IPS-20b (cell line): ENCODE results near the gene FAM210B.
"Not testable (repeated sequence)": the region's sequence is repeated elsewhere in the genome, so short reads cannot be mapped to it uniquely, and the experiment has no call there.

Experiments used
- H3K27ac ChIP-seq: one replicate; pipeline ENCODE4 v1.5.1; 2013; ENCODE audit warnings: low read length
- H3K27me3 ChIP-seq: 2 replicates; pipeline ENCODE4 v1.6.1; 2013; ENCODE audit warnings: mild to moderate bottlenecking, low read length, inconsistent platforms; ENCODE audit not compliant: insufficient read depth
- H3K36me3 ChIP-seq: 2 replicates; pipeline ENCODE4 v1.6.1; 2013; ENCODE audit warnings: low read depth, mild to moderate bottlenecking, inconsistent platforms, low read length, moderate library complexity; ENCODE audit not compliant: insufficient read depth
- H3K4me1 ChIP-seq: 2 replicates; pipeline ENCODE4 v1.6.1; 2013; ENCODE audit warnings: mild to moderate bottlenecking, control low read depth, inconsistent platforms, low read length, moderate library complexity; ENCODE audit not compliant: insufficient read depth
- H3K4me3 ChIP-seq: 2 replicates; pipeline ENCODE4 v1.5.1; 2013; ENCODE audit warnings: mild to moderate bottlenecking, low read length, inconsistent platforms
- H3K9ac ChIP-seq: 2 replicates; pipeline ENCODE4 v1.6.1; 2013; ENCODE audit warnings: low read depth, mild to moderate bottlenecking, inconsistent platforms, low read length, moderate library complexity
- H3K9me3 ChIP-seq: 2 replicates; pipeline ENCODE4 v1.6.1; 2013; ENCODE audit warnings: mild to moderate bottlenecking, low read depth, low read length, inconsistent platforms; ENCODE audit not compliant: insufficient read depth

The FAM210B gene

DNA sequence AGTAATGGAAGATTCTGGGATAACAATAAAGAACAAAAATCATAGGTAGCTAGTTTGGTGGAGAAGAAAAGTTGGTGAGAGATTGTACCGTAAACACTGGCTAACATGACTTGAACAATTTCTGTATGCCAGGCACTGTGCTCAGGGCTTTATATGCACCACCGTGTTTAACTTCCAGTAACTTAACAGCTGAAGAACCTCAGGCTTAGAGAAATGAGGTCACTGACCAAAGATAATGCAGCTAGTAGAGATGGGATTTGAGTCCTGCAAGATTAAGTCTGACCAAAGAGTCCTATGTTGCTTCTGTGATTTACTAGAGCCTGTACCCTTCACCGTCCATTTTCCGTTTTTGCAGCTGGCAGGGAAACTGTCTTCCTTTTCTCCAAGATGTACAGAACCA is 36.4 kb downstream of the FAM210B start:
- Histone ChIP-seq H3K9me3 (no peaks in the 10 kb centered on the region), H3K27me3 (no peaks in the 10 kb centered on the region), H3K27ac (no peak overlapping the region), H3K4me3 (no peak overlapping the region), H3K9ac (no peak overlapping the region), H3K36me3 (peaks cover 56% of the 10 kb centered on the region), H3K4me1 (peaks cover 10% of the 10 kb centered on the region; the same call in 1 of the 2 replicates)

DNA sequence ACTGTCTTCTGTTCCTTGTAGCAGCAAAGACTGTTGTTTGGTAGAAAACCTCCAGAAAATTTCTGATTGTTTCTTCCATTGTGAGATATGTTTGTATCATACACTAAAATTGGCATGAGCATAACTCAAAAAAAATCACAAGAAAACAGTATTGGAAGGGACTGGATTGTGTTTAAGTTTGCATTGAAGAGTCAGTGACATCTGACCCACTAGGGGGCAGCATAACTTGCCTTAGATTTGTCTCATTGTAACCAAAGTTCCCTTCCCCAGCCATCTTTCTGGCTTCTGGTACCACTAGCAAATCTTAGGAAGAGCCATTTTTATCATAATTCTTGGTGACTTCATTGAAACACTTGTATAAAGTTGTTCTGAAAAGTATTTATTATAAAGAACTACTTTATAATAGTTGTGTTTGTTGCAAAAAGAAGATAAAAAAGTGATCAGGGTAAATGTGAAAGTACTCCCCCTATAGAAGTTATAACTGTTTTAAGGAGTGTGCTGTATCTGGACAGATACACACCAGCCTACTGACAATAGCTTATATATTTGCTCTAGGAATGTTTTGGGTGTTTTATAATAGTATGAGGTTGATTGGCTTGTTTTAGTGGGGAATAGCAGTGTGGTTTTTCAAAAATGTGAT is 41.3 kb downstream of the FAM210B start:
- H3K27ac ChIP-seq = no peak overlapping the region

DNA sequence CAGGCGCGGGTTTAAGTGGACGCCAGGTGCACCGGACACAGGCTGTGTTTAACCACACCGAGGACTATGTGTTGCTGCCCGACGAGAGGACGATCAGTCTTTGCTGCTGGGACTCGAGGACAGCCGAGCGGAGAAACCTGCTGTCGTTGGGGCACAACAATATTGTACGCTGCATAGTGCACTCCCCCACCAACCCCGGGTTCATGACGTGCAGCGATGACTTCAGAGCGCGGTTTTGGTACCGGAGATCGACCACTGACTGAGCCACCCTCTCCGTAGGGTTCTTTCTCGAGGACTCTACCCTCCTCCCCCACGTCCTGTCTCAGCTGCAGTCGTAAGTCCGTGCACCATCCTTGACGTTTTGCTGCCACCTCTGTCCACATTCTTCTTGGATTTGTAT is 44.7 kb downstream of the FAM210B start:
- H3K9me3 ChIP-seq = no peaks in the 10 kb centered on the region
- no peak overlapping the region for H3K27ac ChIP-seq
- peaks cover 95% of the 10 kb centered on the region for H3K36me3 ChIP-seq
- no peak overlapping the region for H3K4me3 ChIP-seq
- H3K9ac ChIP-seq = no peak overlapping the region
- no peaks in the 10 kb centered on the region for H3K27me3 ChIP-seq
- H3K4me1 ChIP-seq = no peaks in the 10 kb centered on the region

More for the DNA sequence above, 41.3 kb downstream of the FAM210B start:
- no peaks in the 10 kb centered on the region for H3K4me1 ChIP-seq
- no peak overlapping the region for H3K4me3 ChIP-seq
- no peak overlapping the region for H3K9ac ChIP-seq
- peaks cover 97% of the 10 kb centered on the region for H3K36me3 ChIP-seq
- H3K9me3 ChIP-seq = no peaks in the 10 kb centered on the region
- no peaks in the 10 kb centered on the region for H3K27me3 ChIP-seq

DNA sequence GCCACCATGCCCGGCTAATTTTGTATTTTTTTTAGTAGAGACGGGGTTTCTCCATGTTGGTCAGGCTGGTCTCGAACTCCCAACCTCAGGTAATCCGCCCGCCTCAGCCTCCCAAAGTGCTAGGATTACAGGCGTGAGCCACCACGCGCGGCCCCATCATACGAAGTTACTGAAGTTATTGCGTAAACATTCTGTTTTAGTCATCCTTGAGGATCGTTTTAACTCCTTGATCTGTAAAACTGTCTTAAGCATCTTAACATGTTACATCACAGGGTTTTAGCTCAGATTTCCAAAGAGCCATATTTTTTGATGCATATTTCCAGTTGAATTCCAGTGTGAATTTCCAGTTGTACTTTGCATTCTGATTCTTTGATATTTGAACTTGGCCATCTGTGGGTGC is 46.6 kb downstream of the FAM210B start:
- not testable (repeated sequence) for H3K27ac ChIP-seq, H3K9me3 ChIP-seq, H3K9ac ChIP-seq, H3K4me3 ChIP-seq, H3K4me1 ChIP-seq, H3K27me3 ChIP-seq
- H3K36me3 ChIP-seq = peaks cover 89% of the 10 kb centered on the region

DNA sequence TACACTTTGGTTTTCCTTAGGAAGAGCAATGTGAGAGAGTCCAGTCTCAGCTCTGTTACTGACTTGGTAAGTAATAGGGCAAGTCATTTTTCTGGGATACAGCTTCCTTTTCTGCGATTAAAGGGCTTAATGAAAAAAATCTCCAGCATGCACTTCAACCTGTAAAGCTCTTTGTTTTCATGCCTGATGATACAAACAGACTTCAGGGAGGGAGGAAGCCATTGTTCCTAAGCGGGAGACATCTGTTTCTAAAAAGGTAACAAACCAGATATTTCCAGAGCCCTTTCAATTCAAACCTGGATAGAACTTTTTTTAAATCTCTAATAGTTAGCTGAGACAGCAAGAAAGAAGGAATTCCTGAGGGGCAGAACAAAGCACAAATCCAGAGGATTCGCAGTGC is 48.1 kb downstream of the FAM210B start:
- Histone ChIP-seq H3K9ac (no peak overlapping the region), H3K9me3 (no peaks in the 10 kb centered on the region), H3K36me3 (peaks cover 75% of the 10 kb centered on the region), H3K4me1 (no peaks in the 10 kb centered on the region), H3K27ac (no peak overlapping the region), H3K27me3 (no peaks in the 10 kb centered on the region), H3K4me3 (no peak overlapping the region)

DNA sequence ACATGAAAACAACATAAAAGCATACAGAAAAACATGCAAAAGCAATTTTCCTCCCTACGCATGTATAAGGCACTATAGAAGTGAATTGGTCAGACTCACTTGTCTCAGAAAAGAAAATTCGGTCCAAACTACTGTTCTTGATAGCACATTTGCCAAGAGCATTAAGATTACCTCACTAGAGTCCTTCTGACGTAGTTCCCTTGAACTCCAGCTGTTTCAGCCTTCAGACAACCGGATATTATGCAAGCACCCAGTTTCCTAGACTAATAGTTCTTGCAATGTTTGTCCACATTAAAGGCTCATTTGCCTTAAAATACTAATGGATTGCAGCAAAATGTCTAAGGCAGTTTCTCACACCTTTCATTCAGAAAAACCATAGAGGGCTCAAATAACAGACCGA is 50.7 kb downstream of the FAM210B start:
- peaks cover 54% of the 10 kb centered on the region for H3K36me3 ChIP-seq
- H3K4me3 ChIP-seq = no peak overlapping the region
- no peaks in the 10 kb centered on the region for H3K4me1 ChIP-seq
- H3K9me3 ChIP-seq = no peaks in the 10 kb centered on the region
- H3K27ac ChIP-seq = no peak overlapping the region
- no peak overlapping the region for H3K9ac ChIP-seq
- H3K27me3 ChIP-seq = no peaks in the 10 kb centered on the region

DNA sequence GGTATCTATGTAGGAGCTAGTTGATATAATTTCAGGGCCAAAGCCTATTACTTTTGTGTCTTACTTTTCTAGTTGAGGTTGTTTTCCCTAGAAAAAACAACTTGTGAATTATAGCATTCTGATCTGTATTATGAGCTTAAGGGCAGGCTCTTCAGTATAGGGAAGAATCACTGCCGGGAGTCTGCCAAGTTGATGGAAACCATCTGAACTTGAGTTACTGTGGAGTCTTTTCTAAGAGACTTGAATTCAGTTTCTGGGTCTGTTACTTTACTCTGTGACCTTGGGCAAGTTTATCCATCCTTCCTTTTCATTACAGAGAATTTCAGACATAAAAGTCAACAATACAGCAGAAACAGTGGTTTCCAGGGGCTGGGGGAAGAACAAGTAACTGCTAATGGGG is 51.2 kb downstream of the FAM210B start:
- H3K36me3 ChIP-seq = peaks cover 51% of the 10 kb centered on the region
- H3K4me1 ChIP-seq = no peaks in the 10 kb centered on the region
- H3K27ac ChIP-seq = no peak overlapping the region
- no peaks in the 10 kb centered on the region for H3K9me3 ChIP-seq
- H3K4me3 ChIP-seq = no peak overlapping the region
- H3K9ac ChIP-seq = no peak overlapping the region
- H3K27me3 ChIP-seq = no peaks in the 10 kb centered on the region

DNA sequence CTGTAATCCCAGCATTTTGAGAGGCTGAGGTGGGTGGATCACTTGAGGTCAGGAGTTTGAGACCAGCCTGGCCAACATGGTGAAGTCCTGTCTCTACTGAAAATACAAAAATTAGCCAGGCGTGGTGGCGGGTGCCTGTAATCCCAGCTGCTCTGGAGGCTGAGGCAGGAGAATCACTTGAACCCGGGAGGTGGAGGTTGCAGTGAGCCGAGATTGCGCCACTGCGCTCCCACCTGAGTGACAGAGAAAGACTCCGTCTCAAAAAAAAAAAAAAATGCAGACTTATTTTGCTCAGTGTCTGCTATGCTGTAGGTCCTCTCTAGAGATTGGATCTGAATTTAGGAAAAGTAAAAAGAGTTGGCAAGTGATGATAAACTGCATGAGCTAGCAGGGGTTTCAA is 52.5 kb downstream of the FAM210B start:
- H3K27ac ChIP-seq, H3K9me3 ChIP-seq, H3K4me3 ChIP-seq, H3K9ac ChIP-seq, H3K27me3 ChIP-seq, H3K4me1 ChIP-seq: not testable (repeated sequence)
- H3K36me3 ChIP-seq = peaks cover 38% of the 10 kb centered on the region

DNA sequence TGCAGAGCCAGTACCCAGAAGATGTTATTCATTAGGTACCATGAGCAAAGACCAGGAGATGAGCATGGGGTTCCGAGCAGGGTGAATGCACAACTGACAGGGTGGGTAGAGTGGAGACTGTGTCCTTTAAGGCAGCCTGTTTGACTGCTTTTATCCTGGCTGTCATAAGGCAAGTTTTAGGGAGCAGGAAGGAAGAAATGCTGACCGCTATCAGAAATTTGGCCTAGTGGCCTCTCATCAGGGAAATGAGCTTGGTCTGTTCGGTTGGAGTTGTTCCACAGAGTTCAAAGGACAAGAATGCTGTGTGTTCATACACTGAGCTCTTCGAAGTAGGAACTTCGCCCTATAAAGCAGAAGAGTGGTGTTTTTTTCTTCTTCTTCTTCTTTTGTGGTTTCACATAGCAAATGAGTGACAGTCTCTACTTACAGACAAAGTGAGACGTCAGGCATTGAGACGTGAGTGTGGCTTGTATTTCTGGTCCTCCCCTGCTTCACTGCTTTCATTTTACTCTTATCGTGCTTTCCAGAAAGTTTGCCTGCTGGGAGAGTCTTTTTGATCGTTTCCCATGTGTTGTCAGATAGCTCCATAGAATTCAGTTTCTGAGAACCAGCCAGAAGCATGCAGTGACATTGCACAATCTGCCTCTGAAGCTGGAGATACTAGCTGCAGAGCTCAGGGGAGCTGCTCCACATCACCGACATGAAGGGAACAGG is 53.1 kb downstream of the FAM210B start, which contains the start of gene CASS4:
Gene CASS4, plus strand, starts transcription at position 502 of the 714 bp plus-strand sequence. Its CDS starts 199 bp downstream, at position 701.
- Histone ChIP-seq H3K4me3 (no peak within 1 kb of the TSS), H3K4me1 (no peaks in the 10 kb centered on the region), H3K36me3 (peaks cover 32% of the 10 kb centered on the region), H3K27ac (no peak within 1 kb of the TSS), H3K27me3 (no peaks in the 10 kb centered on the region), H3K9ac (no peak within 1 kb of the TSS), H3K9me3 (no peaks in the 10 kb centered on the region)

DNA sequence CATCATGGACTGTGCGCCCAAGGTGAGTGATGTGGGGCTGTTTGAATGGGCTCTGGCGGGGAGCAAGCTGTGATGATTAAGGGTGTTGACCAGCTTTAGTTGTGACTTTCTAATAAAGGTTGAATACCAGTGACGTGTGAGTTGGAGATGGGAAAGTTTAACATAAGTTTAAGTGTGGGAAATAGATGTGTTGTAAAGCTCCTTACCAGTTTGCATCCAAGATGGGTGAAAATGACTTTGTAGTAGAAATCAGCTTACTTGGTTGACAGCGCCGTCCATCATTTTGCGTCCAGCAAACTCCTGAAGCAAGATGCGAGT is 53.7 kb downstream of the FAM210B start:
- no peaks in the 10 kb centered on the region for H3K4me1 ChIP-seq
- no peaks in the 10 kb centered on the region for H3K27me3 ChIP-seq
- H3K9me3 ChIP-seq = no peaks in the 10 kb centered on the region
- H3K4me3 ChIP-seq = no peak overlapping the region
- no peak overlapping the region for H3K27ac ChIP-seq
- H3K36me3 ChIP-seq = peaks cover 27% of the 10 kb centered on the region
- no peak overlapping the region for H3K9ac ChIP-seq

DNA sequence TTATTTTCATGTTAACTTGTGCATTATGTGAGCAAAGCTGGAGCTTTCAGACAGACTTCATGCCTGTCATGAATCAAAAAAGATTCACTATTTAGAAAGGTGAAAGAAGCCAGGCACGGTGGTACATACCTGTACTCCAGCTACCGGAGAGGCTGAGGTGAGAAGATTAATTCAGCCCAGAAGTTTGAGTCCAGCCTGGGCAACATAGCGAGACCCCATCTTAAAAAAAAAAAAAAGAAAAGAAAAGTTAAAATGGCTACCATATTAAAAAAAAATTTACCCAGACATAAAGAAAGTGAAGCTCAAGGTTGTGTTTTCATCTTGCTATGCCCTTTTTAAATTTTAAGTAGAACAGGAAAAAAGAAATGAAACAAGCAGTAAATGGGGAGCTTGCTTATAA is 54.2 kb downstream of the FAM210B start:
- Histone ChIP-seq H3K4me1 (no peaks in the 10 kb centered on the region), H3K27me3 (no peaks in the 10 kb centered on the region), H3K9me3 (no peaks in the 10 kb centered on the region), H3K9ac (no peak overlapping the region), H3K36me3 (peaks cover 22% of the 10 kb centered on the region), H3K4me3 (no peak overlapping the region), H3K27ac (no peak overlapping the region)
